ENCODE data around the gene TRIM37.
A peak's percentile ranks its signal among the peaks of the same experiment; 100 is the strongest.
"Not testable (repeated sequence)": the region's sequence is repeated elsewhere in the genome, so short reads cannot be mapped to it uniquely, and the experiment has no call there.

TRIM37 gene

GRCh38 chr17:59106463-59107305, at the start of gene TRIM37:
TSS of gene TRIM37 (minus strand) at chr17:59106880. CDS start at chr17:59106461, 419 bp downstream.
- DNase-seq: peak; percentile 99

- DNase-seq: peak; percentile 100
Measured at GRCh38 chr17:59155439-59156177, 48.9 kb upstream of the TRIM37 start, which contains the start of gene PRR11. TSS of gene PRR11 (plus strand) at chr17:59155746. CDS start at chr17:59169753, 14,007 bp downstream.

DNA sequence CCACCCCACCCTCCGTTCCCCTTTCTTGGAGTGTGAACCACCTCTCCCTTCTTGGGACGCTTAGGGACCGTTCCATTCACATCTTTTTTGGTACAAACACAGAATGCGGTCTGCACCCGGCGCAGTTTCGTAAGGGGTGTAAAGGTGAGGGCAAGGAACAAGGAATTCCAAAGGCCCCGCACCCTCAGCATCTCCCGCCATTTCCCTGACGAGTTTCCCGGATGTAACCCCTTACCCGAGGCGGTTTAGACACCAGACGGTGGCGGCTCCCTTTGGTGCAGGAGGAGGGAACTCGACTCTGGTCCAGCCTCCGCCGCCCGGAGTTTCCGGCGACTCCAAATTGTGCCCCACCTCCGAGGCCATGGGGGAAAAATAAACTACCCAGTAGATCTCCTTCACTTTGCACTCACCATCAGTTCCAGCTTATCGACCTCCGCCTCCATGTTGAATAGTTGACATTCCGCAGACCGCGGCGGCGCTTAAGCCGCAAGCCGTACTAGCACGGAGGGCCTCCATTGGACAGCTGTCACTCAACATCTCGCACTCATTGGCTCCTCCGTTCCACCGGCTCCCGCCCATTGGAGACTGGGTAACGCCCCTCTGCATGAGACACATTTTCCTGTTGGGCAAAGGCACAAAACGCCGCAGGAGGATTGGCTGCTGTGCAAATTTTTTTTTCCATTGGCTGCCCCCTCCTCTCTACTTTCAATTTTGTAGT, 48.2 kb upstream of the TRIM37 start, which contains the start of gene SKA2:
Gene SKA2, minus strand, starts transcription at position 466 of the 718 bp plus-strand sequence. Its CDS starts 23 bp downstream, at position 443.
- no peak for DNase-seq

DNA sequence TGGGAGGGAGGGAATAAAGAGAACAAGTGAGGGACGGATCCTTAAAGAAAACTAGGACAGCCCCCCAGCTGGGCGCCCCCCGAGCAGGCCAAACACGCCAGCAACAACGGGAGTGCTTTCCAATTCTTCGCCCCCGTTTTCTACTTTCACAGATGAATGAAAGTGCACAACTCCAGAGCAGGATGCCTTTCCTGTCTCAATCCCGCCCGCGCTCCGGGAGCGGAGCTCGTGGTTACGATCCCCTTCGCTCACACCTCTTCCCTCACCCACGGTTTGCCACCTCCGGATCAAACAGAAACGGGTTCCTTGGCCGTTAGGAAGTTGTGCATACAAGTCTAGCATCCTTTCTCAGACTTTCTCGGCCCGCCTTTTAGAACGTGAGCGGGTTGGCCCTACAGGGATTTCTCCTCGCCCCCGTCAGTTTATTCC, 47.6 kb upstream of the TRIM37 start:
- DNase-seq: peak; percentile 61

- no peak for DNase-seq
Measured at GRCh38 chr17:59152925-59153324, 46.2 kb upstream of the TRIM37 start.

DNA sequence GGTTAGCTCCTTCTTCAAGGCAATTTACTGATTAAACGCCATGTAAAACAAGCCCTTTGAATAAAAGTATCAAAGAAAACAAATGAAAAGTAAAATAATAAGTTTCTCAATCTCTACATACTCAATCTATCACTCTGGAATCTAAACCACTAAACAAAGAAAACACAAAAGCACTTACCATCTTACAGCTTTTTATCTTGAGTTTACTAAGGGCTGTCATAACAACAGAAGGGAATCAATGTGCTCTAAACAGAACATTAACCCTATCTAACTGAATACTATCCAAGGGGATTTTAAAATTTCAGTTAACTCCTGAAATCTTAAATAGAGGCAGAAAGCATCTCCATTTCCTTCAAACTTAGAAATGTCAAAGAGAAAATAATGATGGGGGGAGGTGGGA, 44.9 kb upstream of the TRIM37 start:
- DNase-seq: no peak

GRCh38 chr17:59151006-59151405, 44.3 kb upstream of the TRIM37 start:
- no peak for DNase-seq

GRCh38 chr17:59149841-59150511, 43.3 kb upstream of the TRIM37 start:
- DNase-seq: no peak

DNA sequence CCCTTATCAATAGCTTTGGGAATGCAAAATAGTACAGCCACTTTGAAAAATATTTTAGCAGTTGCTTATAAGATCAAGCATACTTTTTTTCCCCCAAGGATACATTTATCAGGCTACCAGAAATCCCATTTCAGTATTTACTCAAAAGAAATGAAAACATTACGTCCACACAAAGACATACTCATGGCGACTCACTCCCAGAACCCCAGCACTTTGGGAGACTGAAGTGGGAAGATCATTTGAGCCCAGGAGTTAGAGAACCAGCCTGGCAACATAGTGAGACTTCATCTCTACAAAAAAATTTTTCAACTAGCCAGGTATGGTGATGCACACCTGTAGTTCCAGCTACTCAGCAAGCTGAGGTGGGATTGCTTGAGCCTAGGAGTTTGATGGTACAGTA, 42.4 kb upstream of the TRIM37 start:
- DNase-seq: peak; percentile 59

DNA sequence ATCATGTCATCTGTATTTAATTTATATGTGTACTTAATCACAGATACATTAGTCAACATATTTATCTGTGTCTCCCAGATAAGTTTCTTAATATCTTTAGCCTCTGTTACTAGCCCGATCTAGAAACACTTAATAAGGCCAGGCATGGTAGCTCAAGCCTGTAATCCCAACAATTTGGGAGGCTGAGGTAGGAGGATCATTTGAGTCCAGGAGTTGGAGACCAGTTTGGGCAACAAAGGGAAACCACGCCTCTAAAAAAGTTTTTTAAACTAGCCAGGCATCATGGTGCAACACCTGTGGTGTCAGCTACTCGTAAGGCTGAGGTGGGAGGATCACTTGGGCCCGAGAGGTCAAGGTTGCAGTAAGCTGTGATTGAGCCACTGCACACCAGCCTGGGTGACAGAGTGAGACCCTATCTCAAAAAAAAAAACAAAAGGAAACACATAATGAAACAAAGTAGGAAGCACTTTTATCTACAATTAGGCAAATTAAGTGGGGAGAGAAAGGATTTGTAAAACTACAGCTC, 39.0 kb upstream of the TRIM37 start:
- DNase-seq: no peak

DNA sequence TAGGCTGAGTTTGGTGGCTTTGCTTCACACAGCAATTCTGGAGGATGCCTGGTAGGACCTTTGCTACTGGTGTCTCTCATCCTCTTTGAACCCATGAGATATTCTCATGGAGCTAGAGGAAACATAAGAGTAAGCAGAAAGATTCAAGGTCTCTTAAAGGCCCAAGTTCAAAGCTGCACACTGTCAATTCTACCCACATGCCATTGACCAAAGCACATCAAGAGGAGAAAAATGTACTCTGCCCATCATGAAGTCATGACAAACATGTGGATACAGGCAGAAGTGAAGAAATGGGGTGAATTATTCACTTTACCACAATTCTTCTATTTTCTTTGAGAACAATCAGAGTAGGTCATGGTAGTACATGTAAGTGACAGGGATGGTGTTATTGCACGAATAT, 35.2 kb upstream of the TRIM37 start:
- no peak for DNase-seq

GRCh38 chr17:59139939-59140338, 33.3 kb upstream of the TRIM37 start:
- DNase-seq: no peak

DNA sequence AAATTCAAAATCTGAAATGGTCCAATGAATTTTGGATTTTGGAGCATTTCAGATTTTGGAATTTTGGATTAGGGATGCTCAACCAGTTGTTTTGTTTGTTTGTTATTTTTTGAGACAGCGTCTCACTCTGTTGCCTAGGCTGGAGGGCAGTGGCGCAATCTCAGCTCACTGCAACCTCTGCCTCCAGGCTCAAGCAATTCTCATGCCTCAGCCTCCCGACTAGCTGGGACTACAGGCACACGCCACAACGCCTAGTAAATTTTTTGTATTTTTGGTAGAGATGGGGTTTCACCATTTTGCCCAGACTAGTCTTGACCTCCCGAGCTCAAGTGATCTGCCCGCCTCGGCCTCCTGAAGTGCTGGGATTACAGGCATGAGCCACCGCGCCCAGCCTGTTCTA, 31.7 kb upstream of the TRIM37 start:
- not testable (repeated sequence) for DNase-seq

GRCh38 chr17:59131131-59131530, 24.5 kb upstream of the TRIM37 start:
- no peak for DNase-seq

- DNase-seq: no peak
Measured at GRCh38 chr17:59129814-59130213, 23.1 kb upstream of the TRIM37 start.

DNA sequence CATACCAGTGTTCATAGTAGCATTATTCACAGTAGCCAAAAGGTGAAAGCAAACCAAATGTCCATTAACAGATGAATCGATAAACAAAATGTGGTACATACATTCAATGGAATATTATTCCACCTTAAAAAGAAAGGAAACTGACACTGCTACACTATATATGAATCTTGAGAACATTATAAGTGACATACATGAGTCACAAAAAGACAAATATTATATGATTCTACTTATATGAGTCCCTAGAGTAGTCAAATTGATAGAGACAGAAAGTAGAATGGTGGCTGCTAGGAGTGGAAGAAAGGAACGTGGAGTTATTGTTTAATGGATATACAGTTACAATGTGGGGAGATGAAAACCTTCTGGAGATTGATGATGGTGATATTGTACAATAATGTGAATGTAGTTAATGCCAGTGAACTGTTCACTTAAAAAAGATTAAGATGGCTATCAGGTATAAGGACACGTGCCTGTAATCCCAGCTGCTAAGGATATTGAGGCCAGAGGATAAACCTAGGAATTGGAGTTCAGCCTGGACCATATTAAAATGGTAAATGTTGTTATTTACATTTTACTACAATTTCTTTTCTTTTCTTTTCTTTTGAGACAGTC, 20.2 kb upstream of the TRIM37 start:
- no peak for DNase-seq

GRCh38 chr17:59124665-59125064, 18.0 kb upstream of the TRIM37 start:
- DNase-seq: no peak

GRCh38 chr17:59121901-59122480, 15.3 kb upstream of the TRIM37 start:
- DNase-seq: no peak

DNA sequence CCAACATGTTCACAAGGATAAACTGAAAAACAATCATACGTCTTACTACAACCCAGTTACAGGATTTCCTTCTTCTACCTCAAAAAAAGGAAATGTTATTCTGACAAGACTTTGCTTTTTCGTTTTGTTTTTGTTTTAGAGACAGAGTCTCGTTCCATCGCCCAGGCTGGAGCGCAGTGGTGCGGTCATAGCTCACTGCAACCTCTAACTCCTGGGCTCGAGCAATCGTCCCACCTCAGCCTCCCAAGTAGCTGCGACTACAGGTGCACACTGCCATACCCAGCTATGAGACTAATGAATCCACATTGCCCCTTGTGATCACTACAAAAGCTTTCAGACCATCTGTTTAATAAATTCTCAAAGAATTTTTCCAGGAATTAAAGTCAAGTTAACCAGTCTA, 8.8 kb upstream of the TRIM37 start:
- DNase-seq: no peak

- DNase-seq: no peak
Measured at GRCh38 chr17:59111539-59111938, 4.9 kb upstream of the TRIM37 start.

DNA sequence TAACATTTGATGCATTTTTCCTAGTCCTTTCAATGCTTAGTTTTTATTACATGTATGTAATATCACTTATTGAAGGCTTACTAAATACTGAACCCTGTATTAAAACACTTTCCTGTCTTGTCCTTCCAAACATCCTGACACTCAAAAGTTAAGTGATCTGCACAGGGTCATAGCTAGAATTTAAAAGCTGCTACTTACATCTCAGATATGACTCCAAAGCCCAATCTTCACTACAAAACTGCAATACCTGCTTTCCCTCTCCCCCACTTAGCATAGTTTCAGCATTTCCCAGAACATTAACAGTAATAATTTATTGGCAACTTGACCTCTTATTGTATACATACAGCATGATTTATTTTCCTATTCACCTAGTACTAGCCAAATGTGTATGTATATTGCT, 4.3 kb upstream of the TRIM37 start:
- DNase-seq: no peak
